ENCODE measurements around the gene ZRANB3. TPM values are rescaled to one million over a fixed set of nuclear protein-coding genes. Genes with fewer than 3 reads are reported as not detected.

The ZRANB3 gene
- polyA plus RNA-seq, 4 donors, result 0.81 to 3.6 (median 3.0) TPM; not detected in 1

- Histone ChIP-seq H3K9me3 (ENCODE audit: control insufficient read depth in 2 of 2, insufficient read depth in 1 of 2, low read depth in 1 of 2, low read length in 1 of 2) (peaks cover 0 to 4% of the 10 kb centered on the region in 2 donors), H3K27ac (ENCODE audit: low read depth in 1 of 3, low read length in 2 of 3) (no peak overlapping the region), H3K36me3 (ENCODE audit: control insufficient read depth in 3 of 3, insufficient read depth in 2 of 3, low read depth in 1 of 3, low read length in 3 of 3) (no peaks in the 10 kb centered on the region), H3K27me3 (ENCODE audit: control insufficient read depth in 3 of 3, insufficient read depth in 3 of 3, low read length in 3 of 3) (no peaks in the 10 kb centered on the region), H3K4me1 (ENCODE audit: control insufficient read depth in 3 of 3, insufficient read depth in 2 of 3, low read depth in 1 of 3, low read length in 2 of 3) (no peaks in the 10 kb centered on the region), H3K4me3 (ENCODE audit: low read depth in 1 of 3, low read length in 3 of 3) (no peak overlapping the region)
- WGBS, 3 donors, result 64 to 79% (median 69%) methylated on average over 2 of the region's 2 CpGs
- DNase-seq (no peak), FAIRE-seq (no peak)
These were observed 254.5 kb downstream of the ZRANB3 start for GRCh38 chr2:135276525-135276924.

- H3K27me3 ChIP-seq (ENCODE audit: control insufficient read depth in 3 of 3, insufficient read depth in 3 of 3, low read length in 3 of 3), result no peaks in the 10 kb centered on the region
- H3K36me3 ChIP-seq (ENCODE audit: control insufficient read depth in 3 of 3, insufficient read depth in 2 of 3, low read depth in 1 of 3, low read length in 3 of 3), result no peaks in the 10 kb centered on the region
- H3K9me3 ChIP-seq (ENCODE audit: control insufficient read depth in 2 of 2, insufficient read depth in 1 of 2, low read depth in 1 of 2, low read length in 1 of 2), result peaks cover 0 to 4% of the 10 kb centered on the region in 2 donors
- H3K4me1 ChIP-seq (ENCODE audit: control insufficient read depth in 3 of 3, insufficient read depth in 2 of 3, low read depth in 1 of 3, low read length in 2 of 3), result no peaks in the 10 kb centered on the region
- no peak overlapping the region for H3K4me3 ChIP-seq (ENCODE audit: low read depth in 1 of 3, low read length in 3 of 3)
- WGBS, 3 donors, result 92 to 96% (median 95%) methylated on average over 2 of the region's 2 CpGs
- DNase-seq, result no peak
- no peak for FAIRE-seq
- no peak overlapping the region for H3K27ac ChIP-seq (ENCODE audit: low read depth in 1 of 3, low read length in 2 of 3)
These were observed 260.0 kb downstream of the ZRANB3 start for GRCh38 chr2:135271006-135271405.

GRCh38 chr2:135265960-135266490, 265.0 kb downstream of the ZRANB3 start:
- no peaks in the 10 kb centered on the region for H3K9me3 ChIP-seq (ENCODE audit: control insufficient read depth in 2 of 2, insufficient read depth in 1 of 2, low read depth in 1 of 2, low read length in 1 of 2)
- no peaks in the 10 kb centered on the region for H3K27me3 ChIP-seq (ENCODE audit: control insufficient read depth in 3 of 3, insufficient read depth in 3 of 3, low read length in 3 of 3)
- 93 to 94% (median 94%) methylated on average over 6 of the region's 6 CpGs for WGBS, 3 donors
- no peaks in the 10 kb centered on the region for H3K36me3 ChIP-seq (ENCODE audit: control insufficient read depth in 3 of 3, insufficient read depth in 2 of 3, low read depth in 1 of 3, low read length in 3 of 3)
- FAIRE-seq (no peak), DNase-seq (no peak)
- no peak overlapping the region for H3K27ac ChIP-seq (ENCODE audit: low read depth in 1 of 3, low read length in 2 of 3)
- no peaks in the 10 kb centered on the region for H3K4me1 ChIP-seq (ENCODE audit: control insufficient read depth in 3 of 3, insufficient read depth in 2 of 3, low read depth in 1 of 3, low read length in 2 of 3)
- no peak overlapping the region for H3K4me3 ChIP-seq (ENCODE audit: low read depth in 1 of 3, low read length in 3 of 3)

- peaks cover 0 to 6% of the 10 kb centered on the region in 2 donors for H3K9me3 ChIP-seq (ENCODE audit: control insufficient read depth in 2 of 2, insufficient read depth in 1 of 2, low read depth in 1 of 2, low read length in 1 of 2)
- no peak overlapping the region for H3K27ac ChIP-seq (ENCODE audit: low read depth in 1 of 3, low read length in 2 of 3)
- DNase-seq (no peak), FAIRE-seq (no peak)
- no peaks in the 10 kb centered on the region for H3K36me3 ChIP-seq (ENCODE audit: control insufficient read depth in 3 of 3, insufficient read depth in 2 of 3, low read depth in 1 of 3, low read length in 3 of 3)
- no peaks in the 10 kb centered on the region for H3K4me1 ChIP-seq (ENCODE audit: control insufficient read depth in 3 of 3, insufficient read depth in 2 of 3, low read depth in 1 of 3, low read length in 2 of 3)
- H3K4me3 ChIP-seq (ENCODE audit: low read depth in 1 of 3, low read length in 3 of 3), result no peak overlapping the region
- 97% methylated on average over 6 of the region's 6 CpGs for WGBS, 3 donors
- H3K27me3 ChIP-seq (ENCODE audit: control insufficient read depth in 3 of 3, insufficient read depth in 3 of 3, low read length in 3 of 3), result no peaks in the 10 kb centered on the region
These were observed 271.9 kb downstream of the ZRANB3 start for GRCh38 chr2:135259123-135259522.

GRCh38 chr2:135258193-135258592, 272.8 kb downstream of the ZRANB3 start:
- H3K27me3 ChIP-seq (ENCODE audit: control insufficient read depth in 3 of 3, insufficient read depth in 3 of 3, low read length in 3 of 3), result no peaks in the 10 kb centered on the region
- no peaks in the 10 kb centered on the region for H3K4me1 ChIP-seq (ENCODE audit: control insufficient read depth in 3 of 3, insufficient read depth in 2 of 3, low read depth in 1 of 3, low read length in 2 of 3)
- H3K9me3 ChIP-seq (ENCODE audit: control insufficient read depth in 2 of 2, insufficient read depth in 1 of 2, low read depth in 1 of 2, low read length in 1 of 2), result peaks cover 0 to 6% of the 10 kb centered on the region in 2 donors
- no peak overlapping the region for H3K27ac ChIP-seq (ENCODE audit: low read depth in 1 of 3, low read length in 2 of 3)
- no peak overlapping the region for H3K4me3 ChIP-seq (ENCODE audit: low read depth in 1 of 3, low read length in 3 of 3)
- DNase-seq (no peak), FAIRE-seq (no peak)
- WGBS, 3 donors, result 91 to 97% (median 92%) methylated on average over 4 of the region's 4 CpGs
- H3K36me3 ChIP-seq (ENCODE audit: control insufficient read depth in 3 of 3, insufficient read depth in 2 of 3, low read depth in 1 of 3, low read length in 3 of 3), result no peaks in the 10 kb centered on the region

- no peak for DNase-seq
- H3K4me3 ChIP-seq (ENCODE audit: low read depth in 1 of 3, low read length in 3 of 3), result no peak overlapping the region
- no peak for FAIRE-seq
- no peak overlapping the region for H3K27ac ChIP-seq (ENCODE audit: low read depth in 1 of 3, low read length in 2 of 3)
- WGBS, 3 donors, result 90 to 95% (median 93%) methylated on average over 2 of the region's 2 CpGs
- H3K27me3 ChIP-seq (ENCODE audit: control insufficient read depth in 3 of 3, insufficient read depth in 3 of 3, low read length in 3 of 3), result no peaks in the 10 kb centered on the region
- H3K4me1 ChIP-seq (ENCODE audit: control insufficient read depth in 3 of 3, insufficient read depth in 2 of 3, low read depth in 1 of 3, low read length in 2 of 3), result no peaks in the 10 kb centered on the region
- peaks cover 0 to 6% of the 10 kb centered on the region in 2 donors for H3K9me3 ChIP-seq (ENCODE audit: control insufficient read depth in 2 of 2, insufficient read depth in 1 of 2, low read depth in 1 of 2, low read length in 1 of 2)
- no peaks in the 10 kb centered on the region for H3K36me3 ChIP-seq (ENCODE audit: control insufficient read depth in 3 of 3, insufficient read depth in 2 of 3, low read depth in 1 of 3, low read length in 3 of 3)
These were observed 273.5 kb downstream of the ZRANB3 start for GRCh38 chr2:135257383-135258090.

GRCh38 chr2:135256531-135257260, 274.3 kb downstream of the ZRANB3 start:
- WGBS, 3 donors, result 96 to 97% (median 97%) methylated on average over 3 of the region's 3 CpGs

GRCh38 chr2:135255208-135255607, 275.8 kb downstream of the ZRANB3 start:
- 78 to 95% (median 81%) methylated on average over 1 of the region's 1 CpG for WGBS, 3 donors
- Histone ChIP-seq H3K4me1 (ENCODE audit: control insufficient read depth in 3 of 3, insufficient read depth in 2 of 3, low read depth in 1 of 3, low read length in 2 of 3) (no peaks in the 10 kb centered on the region), H3K4me3 (ENCODE audit: low read depth in 1 of 3, low read length in 3 of 3) (no peak overlapping the region), H3K27ac (ENCODE audit: low read depth in 1 of 3, low read length in 2 of 3) (no peak overlapping the region), H3K9me3 (ENCODE audit: control insufficient read depth in 2 of 2, insufficient read depth in 1 of 2, low read depth in 1 of 2, low read length in 1 of 2) (peaks cover 0 to 20% of the 10 kb centered on the region in 2 donors), H3K36me3 (ENCODE audit: control insufficient read depth in 3 of 3, insufficient read depth in 2 of 3, low read depth in 1 of 3, low read length in 3 of 3) (peaks cover 0 to 2% (median 0%) of the 10 kb centered on the region in 3 donors), H3K27me3 (ENCODE audit: control insufficient read depth in 3 of 3, insufficient read depth in 3 of 3, low read length in 3 of 3) (no peaks in the 10 kb centered on the region)
- no peak for FAIRE-seq
- DNase-seq, result no peak

More at GRCh38 chr2:135256531-135257260, 274.3 kb downstream of the ZRANB3 start:
- H3K9me3 ChIP-seq (ENCODE audit: control insufficient read depth in 2 of 2, insufficient read depth in 1 of 2, low read depth in 1 of 2, low read length in 1 of 2), result peaks cover 0 to 7% of the 10 kb centered on the region in 2 donors
- FAIRE-seq (no peak), DNase-seq (no peak)
- no peak overlapping the region for H3K27ac ChIP-seq (ENCODE audit: low read depth in 1 of 3, low read length in 2 of 3)
- H3K4me3 ChIP-seq (ENCODE audit: low read depth in 1 of 3, low read length in 3 of 3), result no peak overlapping the region
- H3K27me3 ChIP-seq (ENCODE audit: control insufficient read depth in 3 of 3, insufficient read depth in 3 of 3, low read length in 3 of 3), result no peaks in the 10 kb centered on the region
- no peaks in the 10 kb centered on the region for H3K4me1 ChIP-seq (ENCODE audit: control insufficient read depth in 3 of 3, insufficient read depth in 2 of 3, low read depth in 1 of 3, low read length in 2 of 3)
- H3K36me3 ChIP-seq (ENCODE audit: control insufficient read depth in 3 of 3, insufficient read depth in 2 of 3, low read depth in 1 of 3, low read length in 3 of 3), result no peaks in the 10 kb centered on the region
